ENCODE measurements around the gene DBET.
"Not testable (repeated sequence)": the region's sequence is repeated elsewhere in the genome, so short reads cannot be mapped to it uniquely, and the experiment has no call there.

The DBET gene

GRCh38 chr4:190040873-190041272 lies 23.4 kb upstream of the DBET start:
- DNase-seq; in situ Hi-C loops (cut with HindIII; ENCODE audit: low pct_ligation_motif_present, low pct_unique_long_range_greater_than_20kb, low sequenced_read_pairs): not testable (repeated sequence)

- in situ Hi-C loops (cut with HindIII; ENCODE audit: low pct_ligation_motif_present, low pct_unique_long_range_greater_than_20kb, low sequenced_read_pairs), result not testable (repeated sequence)
These were observed 16.7 kb upstream of the DBET start for GRCh38 chr4:190047627-190048026.

GRCh38 chr4:190049378-190050239 lies 14.7 kb upstream of the DBET start:
- in situ Hi-C loops (cut with HindIII; ENCODE audit: low pct_ligation_motif_present, low pct_unique_long_range_greater_than_20kb, low sequenced_read_pairs); DNase-seq: not testable (repeated sequence)

More at GRCh38 chr4:190047627-190048026, 16.7 kb upstream of the DBET start:
- DNase-seq, result not testable (repeated sequence)

- in situ Hi-C loops (cut with HindIII; ENCODE audit: low pct_ligation_motif_present, low pct_unique_long_range_greater_than_20kb, low sequenced_read_pairs); DNase-seq: not testable (repeated sequence)
These were observed 5.3 kb upstream of the DBET start for GRCh38 chr4:190058997-190059396.

GRCh38 chr4:190064805-190065204 lies 503 bp downstream of the DBET start:
- in situ Hi-C loops (cut with HindIII; ENCODE audit: low pct_ligation_motif_present, low pct_unique_long_range_greater_than_20kb, low sequenced_read_pairs); DNase-seq: not testable (repeated sequence)

GRCh38 chr4:190068351-190068750 lies 4.0 kb downstream of the DBET start:
- in situ Hi-C loops (cut with HindIII; ENCODE audit: low pct_ligation_motif_present, low pct_unique_long_range_greater_than_20kb, low sequenced_read_pairs); DNase-seq: not testable (repeated sequence)

- in situ Hi-C loops (cut with HindIII; ENCODE audit: low pct_ligation_motif_present, low pct_unique_long_range_greater_than_20kb, low sequenced_read_pairs); DNase-seq: not testable (repeated sequence)
These were observed 28.8 kb downstream of the DBET start for GRCh38 chr4:190093052-190093451.

GRCh38 chr4:190094031-190094430 lies 29.7 kb downstream of the DBET start:
- in situ Hi-C loops (cut with HindIII; ENCODE audit: low pct_ligation_motif_present, low pct_unique_long_range_greater_than_20kb, low sequenced_read_pairs); DNase-seq: not testable (repeated sequence)

GRCh38 chr4:190095335-190095734 lies 31.0 kb downstream of the DBET start:
- DNase-seq; in situ Hi-C loops (cut with HindIII; ENCODE audit: low pct_ligation_motif_present, low pct_unique_long_range_greater_than_20kb, low sequenced_read_pairs): not testable (repeated sequence)

- in situ Hi-C loops (cut with HindIII; ENCODE audit: low pct_ligation_motif_present, low pct_unique_long_range_greater_than_20kb, low sequenced_read_pairs); DNase-seq: not testable (repeated sequence)
These were observed 35.3 kb downstream of the DBET start for GRCh38 chr4:190099605-190100004.

- DNase-seq; in situ Hi-C loops (cut with HindIII; ENCODE audit: low pct_ligation_motif_present, low pct_unique_long_range_greater_than_20kb, low sequenced_read_pairs): not testable (repeated sequence)
These were observed 37.2 kb downstream of the DBET start for GRCh38 chr4:190101525-190101924.

- DNase-seq; in situ Hi-C loops (cut with HindIII; ENCODE audit: low pct_ligation_motif_present, low pct_unique_long_range_greater_than_20kb, low sequenced_read_pairs): not testable (repeated sequence)
These were observed 41.9 kb downstream of the DBET start for GRCh38 chr4:190106191-190106590.

GRCh38 chr4:190106611-190107480 lies 42.5 kb downstream of the DBET start:
- in situ Hi-C loops (cut with HindIII; ENCODE audit: low pct_ligation_motif_present, low pct_unique_long_range_greater_than_20kb, low sequenced_read_pairs); DNase-seq: not testable (repeated sequence)

GRCh38 chr4:190107766-190108485 lies 43.6 kb downstream of the DBET start:
- DNase-seq; in situ Hi-C loops (cut with HindIII; ENCODE audit: low pct_ligation_motif_present, low pct_unique_long_range_greater_than_20kb, low sequenced_read_pairs): not testable (repeated sequence)

GRCh38 chr4:190108756-190109155 lies 44.5 kb downstream of the DBET start:
- DNase-seq; in situ Hi-C loops (cut with HindIII; ENCODE audit: low pct_ligation_motif_present, low pct_unique_long_range_greater_than_20kb, low sequenced_read_pairs): not testable (repeated sequence)

GRCh38 chr4:190109390-190110011 lies 45.2 kb downstream of the DBET start:
- in situ Hi-C loops (cut with HindIII; ENCODE audit: low pct_ligation_motif_present, low pct_unique_long_range_greater_than_20kb, low sequenced_read_pairs); DNase-seq: not testable (repeated sequence)

- in situ Hi-C loops (cut with HindIII; ENCODE audit: low pct_ligation_motif_present, low pct_unique_long_range_greater_than_20kb, low sequenced_read_pairs); DNase-seq: not testable (repeated sequence)
These were observed 45.7 kb downstream of the DBET start for GRCh38 chr4:190110033-190110432.

Data from ACHN (cell line).